Measurements from ENCODE around the gene PARD3. TPM values are rescaled to one million over a fixed set of nuclear protein-coding genes. Genes with fewer than 3 reads are reported as not detected.
A peak's percentile ranks its signal among the peaks of the same experiment; 100 is the strongest.

PARD3 gene
- total and polyA plus RNA-seq, 2 donors (not counting 3 experiments of a cell fraction or from before 2014, with no cell fraction given), result 7.3 to 24.1 TPM

- dilution Hi-C loops (cut with MboI; ENCODE audit: extremely low pct_ligation_motif_present, low sequenced_read_pairs) (no loop called here), intact Hi-C loops (cut with micrococcal nuclease) (no loop called here)
- Histone ChIP-seq H4K20me1 (replicated peaks; ENCODE audit: control insufficient read depth, extremely low read depth, insufficient read depth, low read length) (no peaks in the 10 kb centered on the region), H3K4me1 (ENCODE audit: control insufficient read depth, extremely low read depth, insufficient read depth, low read length) (no peaks in the 10 kb centered on the region), H3K36me3 (ENCODE audit: control insufficient read depth in 2 of 2, extremely low read depth in 1 of 2, insufficient read depth in 2 of 2, low read length in 2 of 2) (no peaks in the 10 kb centered on the region), H3K9ac (replicated peaks; ENCODE audit: extremely low read depth, insufficient read depth, low read length) (no peak overlapping the region), H3K27me3 (ENCODE audit: control insufficient read depth in 2 of 2, insufficient read depth in 2 of 2, low read length in 2 of 2) (peaks cover 6 to 7% of the 10 kb centered on the region in 2 experiments), H3K9me3 (replicated peaks; ENCODE audit: control insufficient read depth, insufficient read depth, low read length) (no peaks in the 10 kb centered on the region), H3K9me1 (replicated peaks; ENCODE audit: control insufficient read depth, extremely low read depth, insufficient read depth, low read length) (no peaks in the 10 kb centered on the region), H3K4me3 (replicated peaks in 1 of 3; ENCODE audit: insufficient read depth in 1 of 3, low read depth in 1 of 3, low read length in 3 of 3) (no peak overlapping the region), H3K79me2 (ENCODE audit: control insufficient read depth, insufficient read depth, low read length) (no peaks in the 10 kb centered on the region), H3K4me2 (ENCODE audit: insufficient read depth, low read length) (no peak overlapping the region), H2AFZ (ENCODE audit: low read depth, low read length) (no peak overlapping the region), H3K27ac (ENCODE audit: insufficient read depth, low read depth, low read length) (no peak overlapping the region)
- no TSS peak for BruUV-seq (replicated peaks)
- DNase-seq (ENCODE audit: low read depth, low spot score) (no peak), FAIRE-seq (no peak)
- POLR2A ChIA-PET, result no interaction called here
- CTCF ChIA-PET, result interaction anchor here (1.2 kb wide), 1 partner anchor 10 kb away, joined by 3 read pairs; no protein-coding TSS in a partner anchor
- TF ChIP-seq POLR2A (IDR thresholded peaks at IDR 0.05; ENCODE audit: low read depth, low read length), result no peak
Measured at GRCh38 chr10:34089253-34089652, 725.8 kb downstream of the PARD3 start.

GRCh38 chr10:34088208-34088794 is 726.8 kb downstream of the PARD3 start:
- H2AFZ ChIP-seq (ENCODE audit: low read depth, low read length), result no peak overlapping the region
- FAIRE-seq, result peak; percentile 70
- dilution Hi-C loops (cut with MboI; ENCODE audit: extremely low pct_ligation_motif_present, low sequenced_read_pairs), result no loop called here
- no peaks in the 10 kb centered on the region for H3K36me3 ChIP-seq (ENCODE audit: control insufficient read depth in 2 of 2, extremely low read depth in 1 of 2, insufficient read depth in 2 of 2, low read length in 2 of 2)
- peaks cover 2% of the 10 kb centered on the region for H3K9me3 ChIP-seq (replicated peaks; ENCODE audit: control insufficient read depth, insufficient read depth, low read length)
- intact Hi-C loops (cut with micrococcal nuclease), result no loop called here
- ChIA-PET POLR2A (no interaction called here), CTCF (no interaction called here)
- H3K9ac ChIP-seq (replicated peaks; ENCODE audit: extremely low read depth, insufficient read depth, low read length), result no peak overlapping the region
- TF ChIP-seq POLR2AphosphoS5 (IDR thresholded peaks at IDR 0.05; ENCODE audit: insufficient read depth, low read depth, low read length) (no peak), POLR2A (IDR thresholded peaks at IDR 0.05; ENCODE audit: low read depth, low read length) (no peak), GATA2 (IDR thresholded peaks at IDR 0.05; ENCODE audit: insufficient read depth, insufficient read length, low read depth, low read length) (no peak), EZH2 (IDR thresholded peaks at IDR 0.05; ENCODE audit: borderline replicate concordance, low read depth, low read length, severe bottlenecking) (no peak), MYC (IDR thresholded peaks at IDR 0.05; ENCODE audit: low read depth, low read length) (no peak), FOS (IDR thresholded peaks at IDR 0.05; ENCODE audit: borderline replicate concordance, insufficient read depth, low read length) (no peak), JUN (IDR thresholded peaks at IDR 0.05; ENCODE audit: borderline replicate concordance, insufficient read depth, insufficient read length, low read depth) (no peak)
- TF ChIP-seq, protein P1, sequence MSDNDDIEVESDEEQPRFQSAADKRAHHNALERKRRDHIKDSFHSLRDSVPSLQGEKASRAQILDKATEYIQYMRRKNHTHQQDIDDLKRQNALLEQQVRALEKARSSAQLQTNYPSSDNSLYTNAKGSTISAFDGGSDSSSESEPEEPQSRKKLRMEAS (IDR thresholded peaks at IDR 0.05; ENCODE audit: insufficient read depth, insufficient read length), result no peak
- no peak overlapping the region for H3K27ac ChIP-seq (ENCODE audit: insufficient read depth, low read depth, low read length)
- no peak for DNase-seq (ENCODE audit: low read depth, low spot score)
- no peaks in the 10 kb centered on the region for H3K79me2 ChIP-seq (ENCODE audit: control insufficient read depth, insufficient read depth, low read length)
- H4K20me1 ChIP-seq (replicated peaks; ENCODE audit: control insufficient read depth, extremely low read depth, insufficient read depth, low read length), result no peaks in the 10 kb centered on the region
- no TSS peak for BruUV-seq (replicated peaks)
- H3K4me1 ChIP-seq (ENCODE audit: control insufficient read depth, extremely low read depth, insufficient read depth, low read length), result no peaks in the 10 kb centered on the region
- H3K9me1 ChIP-seq (replicated peaks; ENCODE audit: control insufficient read depth, extremely low read depth, insufficient read depth, low read length), result no peaks in the 10 kb centered on the region
- H3K4me2 ChIP-seq (ENCODE audit: insufficient read depth, low read length), result no peak overlapping the region
- H3K27me3 ChIP-seq (ENCODE audit: control insufficient read depth in 2 of 2, insufficient read depth in 2 of 2, low read length in 2 of 2), result peaks cover 4 to 6% of the 10 kb centered on the region in 2 experiments
- H3K4me3 ChIP-seq (replicated peaks in 1 of 3; ENCODE audit: insufficient read depth in 1 of 3, low read depth in 1 of 3, low read length in 3 of 3), result no peak overlapping the region
